ENCODE measurements around the gene TAS2R60. TPM values are rescaled to one million over a fixed set of nuclear protein-coding genes. Genes with fewer than 3 reads are reported as not detected.

TAS2R60 gene
- polyA plus RNA-seq, 3 donors: 0.35 TPM; not detected in 2

- peaks cover 0 to 2% (median 0%) of the 10 kb centered on the region in 3 donors for H3K27me3 Mint-ChIP-seq (ENCODE audit: low read depth in 3 of 3)
- intact Hi-C loops (cut with micrococcal nuclease): no loop called here
- Histone ChIP-seq H3K9me3 (replicated peaks in 1 of 2; ENCODE audit: control insufficient read depth in 1 of 2, insufficient read depth in 1 of 2, low read length in 2 of 2) (no peaks in the 10 kb centered on the region), H3K27ac (ENCODE audit: low read depth in 1 of 2, low read length in 2 of 2) (no peak overlapping the region), H2AFZ (ENCODE audit: insufficient read depth, low read depth, low read length, poor library complexity, severe bottlenecking) (no peak overlapping the region), H3K4me1 (ENCODE audit: control insufficient read depth in 1 of 2, insufficient read depth in 2 of 2, low read length in 2 of 2) (no peaks in the 10 kb centered on the region), H3K79me2 (ENCODE audit: insufficient read depth, low read length) (no peaks in the 10 kb centered on the region), H3K36me3 (replicated peaks in 1 of 2; ENCODE audit: control insufficient read depth in 1 of 2, insufficient read depth in 2 of 2, low read length in 2 of 2) (peaks cover 0 to 21% of the 10 kb centered on the region in 2 donors), H3K9ac (ENCODE audit: insufficient read depth, low read length, poor library complexity, severe bottlenecking) (no peak overlapping the region), H4K20me1 (ENCODE audit: insufficient read depth, low read length) (no peaks in the 10 kb centered on the region), H3K4me3 (replicated peaks in 1 of 3; ENCODE audit: low read depth in 2 of 3, low read length in 3 of 3) (no peak overlapping the region), H3K4me2 (replicated peaks; ENCODE audit: extremely low read depth, low read length, poor library complexity, severe bottlenecking) (no peak overlapping the region), H3K27me3 (ENCODE audit: control insufficient read depth in 2 of 2, insufficient read depth in 2 of 2, low read length in 2 of 2) (no peaks in the 10 kb centered on the region)
- 100% methylated on average over 3 of the region's 5 CpGs for WGBS (ENCODE audit: insufficient coverage)
- no peak overlapping the region for H3K4me3 Mint-ChIP-seq
- DNase-seq: no peak
- no peak overlapping the region for H3K27ac Mint-ChIP-seq
- H3K4me1 Mint-ChIP-seq: peaks cover 2% of the 10 kb centered on the region
- peaks cover 7 to 10% of the 10 kb centered on the region in 2 donors for H3K36me3 Mint-ChIP-seq
- TF ChIP-seq CTCF (IDR thresholded peaks at IDR 0.05): no peak
- no peaks in the 10 kb centered on the region for H3K9me3 Mint-ChIP-seq
Measured at GRCh38 chr7:143448429-143448828, 5.2 kb downstream of the TAS2R60 start.

GRCh38 chr7:143449793-143450192 lies 6.5 kb downstream of the TAS2R60 start:
- H3K79me2 ChIP-seq (ENCODE audit: insufficient read depth, low read length): no peaks in the 10 kb centered on the region
- peaks cover 2% of the 10 kb centered on the region for H3K4me1 Mint-ChIP-seq

More at GRCh38 chr7:143449793-143450192, 6.5 kb downstream of the TAS2R60 start:
- Histone ChIP-seq H3K27ac (ENCODE audit: low read depth in 1 of 2, low read length in 2 of 2) (no peak overlapping the region), H3K4me1 (ENCODE audit: control insufficient read depth in 1 of 2, insufficient read depth in 2 of 2, low read length in 2 of 2) (no peaks in the 10 kb centered on the region), H2AFZ (ENCODE audit: insufficient read depth, low read depth, low read length, poor library complexity, severe bottlenecking) (no peak overlapping the region), H3K36me3 (replicated peaks in 1 of 2; ENCODE audit: control insufficient read depth in 1 of 2, insufficient read depth in 2 of 2, low read length in 2 of 2) (peaks cover 0 to 8% of the 10 kb centered on the region in 2 donors), H3K9me3 (replicated peaks in 1 of 2; ENCODE audit: control insufficient read depth in 1 of 2, insufficient read depth in 1 of 2, low read length in 2 of 2) (no peaks in the 10 kb centered on the region), H3K4me3 (replicated peaks in 1 of 3; ENCODE audit: low read depth in 2 of 3, low read length in 3 of 3) (no peak overlapping the region), H3K27me3 (ENCODE audit: control insufficient read depth in 2 of 2, insufficient read depth in 2 of 2, low read length in 2 of 2) (no peaks in the 10 kb centered on the region), H3K9ac (ENCODE audit: insufficient read depth, low read length, poor library complexity, severe bottlenecking) (no peak overlapping the region), H3K4me2 (replicated peaks; ENCODE audit: extremely low read depth, low read length, poor library complexity, severe bottlenecking) (no peak overlapping the region), H4K20me1 (ENCODE audit: insufficient read depth, low read length) (no peaks in the 10 kb centered on the region)
- no peak overlapping the region for H3K4me3 Mint-ChIP-seq
- H3K27me3 Mint-ChIP-seq (ENCODE audit: low read depth in 3 of 3): peaks cover 0 to 2% (median 0%) of the 10 kb centered on the region in 3 donors
- DNase-seq: no peak
- intact Hi-C loops (cut with micrococcal nuclease): no loop called here
- no peak overlapping the region for H3K27ac Mint-ChIP-seq
- no CpG with 5 or more reads among the region's 3 CpGs for WGBS (ENCODE audit: insufficient coverage)
- peaks cover 7 to 10% of the 10 kb centered on the region in 2 donors for H3K36me3 Mint-ChIP-seq
- no peak for TF ChIP-seq CTCF (IDR thresholded peaks at IDR 0.05)
- H3K9me3 Mint-ChIP-seq: no peaks in the 10 kb centered on the region

All from CD14-positive monocyte (primary cell).